IPS-11a (cell line): Measurements from ENCODE around the gene PLEKHG4B.
"Not testable (repeated sequence)": the region's sequence is repeated elsewhere in the genome, so short reads cannot be mapped to it uniquely, and the experiment has no call there.

Source experiments
- H3K4me3 ChIP-seq: one replicate; pipeline ENCODE4 v1.5.1; 2013; ENCODE audit warnings: low read depth, low read length, control low read depth

Gene PLEKHG4B

GRCh38 chr5:93221-93980 is 1.4 kb downstream of the PLEKHG4B start:
- peak overlapping the region; percentile 38 for H3K4me3 ChIP-seq

- no peak overlapping the region for H3K4me3 ChIP-seq
These were observed 2.3 kb downstream of the PLEKHG4B start for GRCh38 chr5:94113-94892.

DNA sequence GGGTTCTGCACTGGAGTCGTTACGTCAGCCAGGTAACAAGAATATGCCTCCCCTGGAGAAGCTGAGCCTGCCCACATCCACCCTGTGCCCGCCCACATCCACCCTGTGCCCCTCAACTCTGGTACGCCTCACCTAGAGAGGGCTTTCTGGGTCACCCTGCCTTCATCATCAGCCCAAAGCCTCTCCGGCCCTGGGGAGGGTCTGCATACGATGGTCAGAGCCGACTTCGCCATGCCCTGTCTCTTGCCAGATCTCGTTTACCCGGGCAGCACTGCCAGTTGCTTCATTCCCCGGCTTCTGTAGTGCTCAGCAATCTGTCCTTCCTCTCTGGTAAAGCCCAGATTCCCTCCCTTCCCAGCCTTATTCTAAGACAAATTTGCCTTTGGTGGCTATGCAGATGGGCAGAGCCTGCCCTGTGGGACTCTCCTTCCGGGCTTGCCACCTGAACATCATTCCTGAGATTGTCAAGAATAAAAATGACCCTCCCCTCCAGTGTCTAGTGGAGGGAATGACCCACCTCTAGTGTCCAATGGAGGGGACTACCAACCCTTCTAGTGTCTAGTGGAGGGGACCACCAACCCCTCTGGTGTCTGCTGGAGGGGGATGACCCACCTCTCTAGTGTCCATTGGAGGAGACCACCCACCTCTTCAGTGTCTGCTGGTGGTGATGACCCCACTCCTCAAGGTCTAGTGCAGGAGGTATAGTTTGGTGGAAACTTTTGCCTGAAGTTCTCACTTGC is 3.4 kb downstream of the PLEKHG4B start:
- H3K4me3 ChIP-seq = no peak overlapping the region

DNA sequence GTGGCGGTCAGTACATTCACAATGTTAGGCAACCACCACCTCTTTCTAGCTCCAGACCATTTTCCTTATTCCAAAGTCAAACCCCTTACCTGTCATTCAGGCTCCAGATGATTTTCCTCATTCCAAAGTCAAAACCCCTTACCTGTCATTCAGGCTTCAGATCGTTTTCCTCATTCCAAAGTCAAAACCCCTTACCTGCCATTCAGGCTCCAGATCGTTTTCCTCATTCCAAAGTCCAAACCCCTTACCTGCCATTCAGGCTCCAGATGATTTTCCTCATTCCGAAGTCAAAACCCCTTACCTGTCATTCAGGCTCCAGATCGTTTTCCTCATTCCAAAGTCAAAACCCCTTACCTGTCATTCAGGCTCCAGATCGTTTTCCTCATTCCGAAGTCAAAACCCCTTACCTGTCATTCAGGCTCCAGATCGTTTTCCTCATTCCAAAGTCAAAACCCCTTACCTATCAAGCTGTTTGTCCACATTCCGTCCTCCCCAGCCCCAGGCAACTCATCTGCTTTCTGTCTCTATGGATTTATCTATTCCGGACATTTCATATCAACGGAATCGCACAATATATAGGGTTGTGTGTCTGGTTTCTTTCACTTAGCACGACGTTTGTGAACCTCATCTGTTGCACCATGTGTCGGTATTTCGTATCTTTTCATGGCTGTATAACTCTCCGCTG is 5.2 kb downstream of the PLEKHG4B start:
- no peak overlapping the region for H3K4me3 ChIP-seq

GRCh38 chr5:99815-100214 is 7.8 kb downstream of the PLEKHG4B start:
- H3K4me3 ChIP-seq = no peak overlapping the region

GRCh38 chr5:102411-103043 is 10.6 kb downstream of the PLEKHG4B start:
- no peak overlapping the region for H3K4me3 ChIP-seq

GRCh38 chr5:104106-104505 is 12.1 kb downstream of the PLEKHG4B start:
- H3K4me3 ChIP-seq = not testable (repeated sequence)

DNA sequence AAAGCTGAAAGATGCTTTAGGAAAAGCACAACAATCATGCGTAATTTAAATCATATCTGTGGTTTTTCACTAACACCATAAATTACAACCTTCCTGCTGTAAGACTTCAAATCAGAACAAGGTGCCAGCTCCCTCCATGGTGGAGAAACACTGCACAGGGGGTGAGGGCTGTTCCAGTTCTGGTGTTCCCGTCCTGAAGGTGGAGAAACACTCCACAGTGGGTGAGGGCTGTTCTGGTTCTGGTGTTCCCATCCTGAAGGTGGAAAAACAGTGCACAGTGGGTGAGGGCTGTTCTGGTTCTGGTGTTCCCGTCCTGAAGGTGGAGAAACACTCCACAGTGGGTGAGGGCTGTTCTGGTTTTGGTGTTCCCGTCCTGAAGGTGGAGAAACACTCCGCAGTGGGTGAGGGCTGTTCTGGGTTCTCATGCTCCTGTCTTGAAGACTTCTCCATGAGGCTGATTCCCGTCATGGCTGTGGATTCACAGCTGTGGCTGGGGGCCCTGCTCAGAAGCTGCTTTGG is 12.9 kb downstream of the PLEKHG4B start:
- H3K4me3 ChIP-seq = no peak overlapping the region

DNA sequence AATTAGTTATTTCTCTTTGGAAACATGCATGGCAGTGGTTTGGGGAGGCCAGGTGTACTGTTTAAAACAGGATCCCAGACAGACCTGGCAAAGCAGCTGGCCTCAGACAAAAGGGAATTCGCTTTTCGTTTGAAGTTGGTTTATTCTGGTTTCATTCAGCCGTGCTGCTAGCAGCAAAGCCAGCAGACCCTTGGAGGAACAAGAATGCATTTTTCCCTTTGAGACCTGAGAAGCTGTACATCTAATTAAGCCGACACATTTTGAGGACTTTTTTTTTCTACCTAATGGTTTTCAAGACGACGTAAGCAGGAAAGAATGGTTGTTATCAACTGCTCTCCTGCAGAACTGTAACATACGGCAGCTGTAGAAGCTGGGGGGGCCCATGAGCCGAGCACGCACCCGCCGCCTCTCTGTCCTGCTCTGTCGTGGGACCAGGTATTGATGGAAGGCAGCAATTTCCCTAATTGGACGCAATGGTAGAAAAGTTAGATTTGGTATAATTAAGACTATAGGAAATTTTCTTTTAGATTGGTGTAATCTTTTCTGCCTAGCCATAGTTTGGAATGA is 13.6 kb downstream of the PLEKHG4B start:
- no peak overlapping the region for H3K4me3 ChIP-seq

GRCh38 chr5:106587-106986 is 14.6 kb downstream of the PLEKHG4B start:
- H3K4me3 ChIP-seq = no peak overlapping the region

DNA sequence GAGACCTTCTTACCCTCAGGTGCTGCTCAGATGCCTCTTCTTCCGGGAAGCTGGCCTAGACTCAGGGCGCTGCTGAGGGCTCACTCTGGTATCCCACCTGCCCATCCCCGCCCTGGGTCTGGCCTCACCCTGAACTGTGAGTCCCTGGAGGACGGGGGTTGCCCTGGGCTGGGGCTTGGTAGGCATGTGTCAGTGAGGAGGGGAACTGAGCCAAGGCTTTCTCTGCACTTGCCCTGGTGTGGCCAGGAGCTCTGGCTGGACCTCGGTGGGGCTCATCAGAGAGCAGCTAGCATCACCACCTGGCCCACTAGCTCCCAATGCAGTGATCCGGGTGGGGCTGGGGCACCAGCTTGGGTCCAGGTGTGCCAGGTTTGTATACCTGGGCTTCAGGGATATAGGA is 15.6 kb downstream of the PLEKHG4B start:
- H3K4me3 ChIP-seq = no peak overlapping the region

- H3K4me3 ChIP-seq = no peak overlapping the region
These were observed 17.9 kb downstream of the PLEKHG4B start for GRCh38 chr5:109826-110225.

GRCh38 chr5:110270-110888 is 18.4 kb downstream of the PLEKHG4B start:
- H3K4me3 ChIP-seq = no peak overlapping the region

DNA sequence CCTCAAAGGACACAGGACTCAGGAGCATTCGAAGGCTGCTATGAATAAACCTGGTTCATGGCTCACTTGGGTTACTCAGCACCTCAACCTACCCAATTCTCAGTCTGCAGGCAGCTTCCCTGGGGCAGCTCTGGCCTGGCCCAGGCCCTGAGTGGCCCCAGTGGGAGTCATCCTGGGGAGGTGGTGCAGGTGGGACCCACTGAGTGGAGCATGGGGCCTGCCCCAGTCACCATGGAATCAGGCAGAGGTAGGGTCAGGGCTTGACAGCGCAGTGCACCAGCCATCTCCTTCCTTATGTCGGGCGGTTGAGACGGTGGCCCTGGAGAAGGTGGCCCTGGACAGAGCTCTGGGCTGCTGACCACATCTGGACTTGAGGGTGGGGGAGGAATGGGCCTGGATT is 19.2 kb downstream of the PLEKHG4B start:
- H3K4me3 ChIP-seq = no peak overlapping the region

GRCh38 chr5:119486-120097 is 27.6 kb downstream of the PLEKHG4B start:
- H3K4me3 ChIP-seq = no peak overlapping the region

DNA sequence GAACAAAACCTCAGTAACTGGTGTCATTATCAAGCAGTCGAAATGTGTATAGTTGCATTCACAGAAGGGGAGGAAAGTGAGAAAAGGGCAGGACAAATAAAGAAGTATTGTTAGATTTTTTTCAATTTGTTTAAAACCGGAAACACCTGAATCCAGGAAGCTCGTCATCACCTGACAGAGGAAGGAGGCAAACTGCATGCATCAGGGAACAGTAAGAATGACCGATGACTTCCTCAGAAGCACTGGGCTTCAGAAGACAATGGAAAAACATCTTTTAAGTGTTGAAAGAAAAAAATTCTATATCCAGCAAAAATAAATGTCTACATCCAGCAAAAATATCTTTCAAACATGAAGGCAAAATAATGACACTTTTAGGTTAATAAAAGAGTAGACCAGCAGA is 29.5 kb downstream of the PLEKHG4B start:
- no peak overlapping the region for H3K4me3 ChIP-seq

DNA sequence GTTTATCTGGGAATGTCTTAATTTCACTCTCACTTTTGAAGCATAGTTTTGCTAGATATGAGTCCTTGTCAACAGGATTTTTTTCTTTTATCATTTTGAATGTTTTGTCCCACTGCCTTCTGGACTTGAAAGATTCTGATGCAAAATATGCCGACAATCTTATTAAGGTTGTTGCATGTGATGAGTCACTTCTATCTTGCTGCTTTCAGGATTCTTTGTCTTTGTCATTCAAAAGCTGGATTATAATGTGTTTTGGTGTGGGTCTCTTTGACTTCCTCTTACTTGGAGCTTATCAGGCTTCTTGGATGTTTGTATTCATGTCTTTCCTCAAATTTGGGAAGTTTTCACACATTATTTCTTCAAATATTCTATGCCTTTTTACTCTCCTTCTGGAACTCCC is 33.8 kb downstream of the PLEKHG4B start:
- H3K4me3 ChIP-seq = no peak overlapping the region

DNA sequence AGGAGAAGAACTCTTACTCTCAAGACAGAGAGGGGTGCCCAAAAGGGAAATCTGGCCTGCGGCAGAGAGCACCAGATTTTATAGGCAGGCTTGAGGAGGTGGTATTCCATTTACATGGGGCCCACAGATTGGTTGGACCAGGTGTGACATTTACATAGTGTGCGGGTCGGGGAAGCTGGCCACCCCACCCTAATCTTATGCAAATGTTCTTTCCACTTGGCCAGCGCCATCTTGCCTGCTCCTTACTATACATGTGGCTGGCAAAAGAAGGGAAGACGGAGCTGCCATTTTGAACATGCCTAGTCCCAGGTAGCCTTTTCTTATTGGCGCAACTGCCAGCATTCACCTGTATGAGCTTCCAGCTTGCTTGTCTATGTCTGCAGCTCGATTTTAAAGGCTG is 34.8 kb downstream of the PLEKHG4B start:
- H3K4me3 ChIP-seq = no peak overlapping the region

GRCh38 chr5:127886-128285 is 35.9 kb downstream of the PLEKHG4B start:
- H3K4me3 ChIP-seq = no peak overlapping the region
